ENCODE measurements around the gene ANKRD27. TPM values are rescaled to one million over a fixed set of nuclear protein-coding genes. Genes with fewer than 3 reads are reported as not detected.
"Not testable (repeated sequence)": the region's sequence is repeated elsewhere in the genome, so short reads cannot be mapped to it uniquely, and the experiment has no call there.

Gene ANKRD27
- total RNA-seq, 1 experiment from 2014 or later, result 48.1 TPM

GRCh38 chr19:32708457-32708856 is 33.5 kb upstream of the ANKRD27 start:
- POLR2A ChIA-PET, result no interaction called here
- Histone ChIP-seq H3K4me2 (ENCODE audit: low read length) (no peak overlapping the region), H3K9me3 (ENCODE audit: control insufficient read depth in 1 of 2, insufficient read depth in 1 of 2, low read depth in 1 of 2, low read length in 2 of 2) (peaks cover 2 to 8% of the 10 kb centered on the region in 2 experiments; a peak in 3 of 4 replicates), H4K20me1 (ENCODE audit: insufficient read depth) (no peaks in the 10 kb centered on the region), H3K4me3 (replicated peaks in 1 of 2; ENCODE audit: low read depth in 1 of 2, low read length in 2 of 2) (no peak overlapping the region), H3K79me2 (ENCODE audit: insufficient read depth, low read length) (peaks cover 50% of the 10 kb centered on the region), H3K27ac (ENCODE audit: low read depth, low read length) (no peak overlapping the region), H3K4me1 (ENCODE audit: control insufficient read depth in 1 of 2, insufficient read depth in 2 of 2, low read length in 2 of 2) (no peaks in the 10 kb centered on the region), H2AFZ (ENCODE audit: low read depth, low read length, poor library complexity, severe bottlenecking) (no peak overlapping the region), H3K9me2 (ENCODE audit: insufficient read depth) (no peaks in the 10 kb centered on the region), H3K36me3 (ENCODE audit: control insufficient read depth in 1 of 2, insufficient read depth in 2 of 2, low read length in 2 of 2) (peaks cover 19 to 46% of the 10 kb centered on the region in 2 experiments), H3K27me3 (ENCODE audit: insufficient read depth, low read length) (no peaks in the 10 kb centered on the region), H3K9ac (ENCODE audit: low read length) (no peak overlapping the region)
- intact Hi-C loops (cut with micrococcal nuclease), result no loop called here
- ATAC-seq, result no peak
- BruUV-seq (replicated peaks), result no TSS peak
- no peak for DNase-seq (ENCODE audit: low read depth, low spot score)
- TF ChIP-seq ATF3 (IDR thresholded peaks at IDR 0.05) (no peak), EZH2 (IDR thresholded peaks at IDR 0.05) (no peak), CTCF (IDR thresholded peaks at IDR 0.05 in 2 of 3, conservative IDR thresholded peaks at IDR 0.05 in 1 of 3; ENCODE audit: borderline replicate concordance in 1 of 3, insufficient read depth in 1 of 3, low read depth in 2 of 3, low read length in 2 of 3) (no peak), CEBPB (IDR thresholded peaks at IDR 0.05; ENCODE audit: low read depth) (no peak), ZFX (IDR thresholded peaks at IDR 0.05) (no peak), FOSL1 (IDR thresholded peaks at IDR 0.05; ENCODE audit: low read depth) (no peak)
- RAD21 ChIA-PET (ENCODE audit: low non-redundant PET in 1 of 2, low total read pairs in 2 of 2, uncharacterized antibody in 2 of 2, unreplicated experiment in 2 of 2), result no interaction called here
- CTCF ChIA-PET, result no interaction called here

- CTCF ChIA-PET, result not testable (repeated sequence)
These were observed 29.0 kb upstream of the ANKRD27 start for GRCh38 chr19:32704006-32704405.

More at GRCh38 chr19:32704006-32704405, 29.0 kb upstream of the ANKRD27 start:
- RAD21 ChIA-PET (ENCODE audit: low non-redundant PET in 1 of 2, low total read pairs in 2 of 2, uncharacterized antibody in 2 of 2, unreplicated experiment in 2 of 2); H3K4me2 ChIP-seq (ENCODE audit: low read length); H3K27ac ChIP-seq (ENCODE audit: low read depth, low read length); H3K4me3 ChIP-seq (replicated peaks in 1 of 2; ENCODE audit: low read depth in 1 of 2, low read length in 2 of 2); H3K9me2 ChIP-seq (ENCODE audit: insufficient read depth); H4K20me1 ChIP-seq (ENCODE audit: insufficient read depth); H3K4me1 ChIP-seq (ENCODE audit: control insufficient read depth in 1 of 2, insufficient read depth in 2 of 2, low read length in 2 of 2); BruUV-seq (replicated peaks); POLR2A ChIA-PET; H2AFZ ChIP-seq (ENCODE audit: low read depth, low read length, poor library complexity, severe bottlenecking); H3K27me3 ChIP-seq (ENCODE audit: insufficient read depth, low read length); DNase-seq (ENCODE audit: low read depth, low spot score); ATAC-seq; H3K9ac ChIP-seq (ENCODE audit: low read length); intact Hi-C loops (cut with micrococcal nuclease): not testable (repeated sequence)
- peaks cover 89% of the 10 kb centered on the region for H3K79me2 ChIP-seq (ENCODE audit: insufficient read depth, low read length)
- peaks cover 19 to 69% of the 10 kb centered on the region in 2 experiments for H3K36me3 ChIP-seq (ENCODE audit: control insufficient read depth in 1 of 2, insufficient read depth in 2 of 2, low read length in 2 of 2)
- peaks cover 2 to 11% of the 10 kb centered on the region in 2 experiments; a peak in 3 of 4 replicates for H3K9me3 ChIP-seq (ENCODE audit: control insufficient read depth in 1 of 2, insufficient read depth in 1 of 2, low read depth in 1 of 2, low read length in 2 of 2)
